Activated CD4-positive, alpha-beta memory T cell treated with anti-CD3 and anti-CD28 coated beads for 36 hours (primary cell): Measurements from ENCODE around the gene HELZ2. TPM values are rescaled to one million over a fixed set of nuclear protein-coding genes. Genes with fewer than 3 reads are reported as not detected.

Experiments
- CTCF ChIA-PET: fragments of 350-600 bp; sonication (Branson Sonifier 250); formaldehyde crosslinking; loops from one replicate; lab custom pipeline; 2021; ENCODE audit warnings: antibody characterized with exemption, inconsistent platforms; lab: Charles Lee
- POLR2A ChIA-PET: fragments of 350-600 bp; sonication (Branson Sonifier 250); formaldehyde crosslinking; loops from one replicate; lab custom pipeline; 2021; ENCODE audit warnings: antibody characterized with exemption; lab: Charles Lee
- DNase-seq: peaks from one replicate; pipeline ENCODE4 v3.0.0-alpha.2; 2020
- H3K27ac Mint-ChIP-seq: one replicate; pipeline ENCODE4 v1.8.0; 2021; ENCODE audit warnings: mixed read lengths
- H3K27me3 Mint-ChIP-seq: one replicate; pipeline ENCODE4 v1.8.0; 2021; ENCODE audit warnings: mixed read lengths
- H3K36me3 Mint-ChIP-seq: one replicate; pipeline ENCODE4 v1.8.0; 2021; ENCODE audit warnings: mixed read lengths
- H3K4me1 Mint-ChIP-seq: one replicate; pipeline ENCODE4 v1.8.0; 2021; ENCODE audit warnings: low read depth, mixed read lengths
- H3K4me3 Mint-ChIP-seq: one replicate; pipeline ENCODE4 v1.8.0; 2021; ENCODE audit warnings: mild to moderate bottlenecking, mixed read lengths
- H3K9me3 Mint-ChIP-seq: one replicate; pipeline ENCODE4 v1.8.0; 2021; ENCODE audit warnings: mixed read lengths
- intact Hi-C: fragments of 100-400 bp; cut with micrococcal nuclease; formaldehyde crosslinking; loops from one replicate; pipeline ENCODE4 v1.15.1; 2023
- total RNA-seq, 2 experiments: library from RNA; stranded (reverse); gene quantifications; one replicate each; pipeline ENCODE4 v1.2.3, GENCODE V29; 2021

The HELZ2 gene
- total RNA-seq, 2 experiments from 2014 or later, result 28.5 to 32.2 TPM

GRCh38 chr20:63595416-63596127, 21.5 kb upstream of the HELZ2 start:
- H3K36me3 Mint-ChIP-seq, result peaks cover 23% of the 10 kb centered on the region
- H3K4me1 Mint-ChIP-seq, result no peaks in the 10 kb centered on the region
- H3K4me3 Mint-ChIP-seq, result no peak overlapping the region
- no peak for DNase-seq
- ChIA-PET CTCF (no interaction called here), POLR2A (no interaction called here)
- no peaks in the 10 kb centered on the region for H3K27me3 Mint-ChIP-seq
- H3K9me3 Mint-ChIP-seq, result no peaks in the 10 kb centered on the region
- intact Hi-C loops, result no loop called here
- no peak overlapping the region for H3K27ac Mint-ChIP-seq

DNA sequence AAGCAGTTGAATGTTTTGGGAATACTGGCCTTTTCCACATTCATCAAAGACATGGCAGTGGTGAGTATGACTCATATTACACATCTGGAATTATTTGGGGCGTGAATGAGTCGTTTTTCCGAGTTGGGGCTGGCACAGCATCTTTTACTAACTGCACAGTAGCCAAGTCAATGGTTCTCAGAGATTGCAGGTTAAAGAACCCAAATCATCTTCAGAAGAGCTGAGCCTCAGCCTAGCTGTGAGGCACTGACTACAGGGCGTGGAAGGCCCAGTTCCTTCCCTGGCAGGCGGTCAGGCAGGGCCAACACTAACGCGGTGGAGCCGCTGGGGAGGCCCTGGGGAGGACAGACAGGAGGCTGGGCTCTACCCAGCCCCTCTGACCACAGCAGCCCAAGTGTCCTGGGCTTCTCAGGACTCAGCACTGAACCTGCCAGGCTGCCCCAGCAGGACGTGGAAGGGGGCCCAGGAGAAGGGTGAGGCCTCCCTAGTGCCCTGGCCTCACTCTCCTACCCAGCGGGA, 20.1 kb upstream of the HELZ2 start:
- no peaks in the 10 kb centered on the region for H3K27me3 Mint-ChIP-seq

GRCh38 chr20:63592661-63593060, 18.6 kb upstream of the HELZ2 start:
- H3K9me3 Mint-ChIP-seq, result no peaks in the 10 kb centered on the region
- H3K36me3 Mint-ChIP-seq, result peaks cover 24% of the 10 kb centered on the region
- no peak for DNase-seq
- CTCF ChIA-PET, result no interaction called here
- no peaks in the 10 kb centered on the region for H3K27me3 Mint-ChIP-seq
- H3K27ac Mint-ChIP-seq, result no peak overlapping the region
- no peaks in the 10 kb centered on the region for H3K4me1 Mint-ChIP-seq
- intact Hi-C loops, result no loop called here
- POLR2A ChIA-PET, result no interaction called here
- no peak overlapping the region for H3K4me3 Mint-ChIP-seq

More for the DNA sequence above, 20.1 kb upstream of the HELZ2 start:
- Mint-ChIP-seq H3K4me3 (no peak overlapping the region), H3K27ac (no peak overlapping the region), H3K4me1 (no peaks in the 10 kb centered on the region), H3K9me3 (no peaks in the 10 kb centered on the region), H3K36me3 (peaks cover 28% of the 10 kb centered on the region)
- CTCF ChIA-PET, result no interaction called here
- intact Hi-C loops, result no loop called here
- DNase-seq, result no peak
- POLR2A ChIA-PET, result no interaction called here

DNA sequence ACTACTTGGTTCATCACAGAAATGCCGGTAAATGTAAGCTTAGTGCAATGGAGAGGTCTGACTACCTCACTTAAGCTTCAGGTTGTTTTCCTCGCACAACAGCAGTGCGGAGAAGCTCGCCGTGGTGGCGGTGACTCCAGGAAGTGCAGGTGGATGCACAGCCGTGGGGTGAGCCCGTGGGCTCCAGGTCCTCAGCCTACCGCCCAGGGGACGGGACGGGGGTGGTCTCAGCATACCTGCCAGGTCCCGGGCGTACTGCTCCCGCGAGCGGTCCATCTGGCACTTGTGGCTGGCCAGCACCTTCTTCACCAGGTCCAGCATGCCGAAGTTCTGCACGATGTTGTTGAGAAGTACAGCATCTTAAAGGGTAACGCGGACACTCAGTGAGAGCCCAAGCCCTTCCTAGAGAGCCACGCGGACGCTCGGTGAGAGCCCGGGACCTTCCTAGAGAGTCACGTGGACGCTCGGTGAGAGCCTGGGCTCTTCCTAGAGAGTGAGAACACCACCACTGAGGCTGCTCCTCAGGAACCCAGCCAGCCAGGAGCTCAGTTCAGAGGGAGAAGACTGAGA, 17.8 kb upstream of the HELZ2 start:
- Mint-ChIP-seq H3K36me3 (peaks cover 24% of the 10 kb centered on the region), H3K27ac (no peak overlapping the region), H3K4me3 (no peak overlapping the region), H3K27me3 (no peaks in the 10 kb centered on the region), H3K9me3 (no peaks in the 10 kb centered on the region), H3K4me1 (no peaks in the 10 kb centered on the region)
- CTCF ChIA-PET, result no interaction called here
- POLR2A ChIA-PET, result no interaction called here
- no peak for DNase-seq
- intact Hi-C loops, result no loop called here

- no peaks in the 10 kb centered on the region for H3K9me3 Mint-ChIP-seq
- ChIA-PET POLR2A (no interaction called here), CTCF (interaction anchor here (0.6 kb wide), 1 partner anchor 22 kb away, joined by 4 read pairs; no protein-coding TSS in a partner anchor)
- peaks cover 24% of the 10 kb centered on the region for H3K36me3 Mint-ChIP-seq
- no peak overlapping the region for H3K27ac Mint-ChIP-seq
- no peaks in the 10 kb centered on the region for H3K4me1 Mint-ChIP-seq
- no peak overlapping the region for H3K4me3 Mint-ChIP-seq
- intact Hi-C loops, result no loop called here
- no peaks in the 10 kb centered on the region for H3K27me3 Mint-ChIP-seq
- no peak for DNase-seq
Measured at GRCh38 chr20:63591147-63591533, 17.1 kb upstream of the HELZ2 start.

GRCh38 chr20:63590218-63591146, 16.4 kb upstream of the HELZ2 start:
- H3K36me3 Mint-ChIP-seq, result peaks cover 22% of the 10 kb centered on the region
- DNase-seq, result no peak
- no peak overlapping the region for H3K27ac Mint-ChIP-seq
- no peaks in the 10 kb centered on the region for H3K4me1 Mint-ChIP-seq
- H3K9me3 Mint-ChIP-seq, result no peaks in the 10 kb centered on the region
- ChIA-PET POLR2A (no interaction called here), CTCF (interaction anchor here (0.6 kb wide), 1 partner anchor 21 kb away, joined by 4 read pairs; no protein-coding TSS in a partner anchor)
- H3K4me3 Mint-ChIP-seq, result no peak overlapping the region
- intact Hi-C loops, result no loop called here
- H3K27me3 Mint-ChIP-seq, result no peaks in the 10 kb centered on the region

DNA sequence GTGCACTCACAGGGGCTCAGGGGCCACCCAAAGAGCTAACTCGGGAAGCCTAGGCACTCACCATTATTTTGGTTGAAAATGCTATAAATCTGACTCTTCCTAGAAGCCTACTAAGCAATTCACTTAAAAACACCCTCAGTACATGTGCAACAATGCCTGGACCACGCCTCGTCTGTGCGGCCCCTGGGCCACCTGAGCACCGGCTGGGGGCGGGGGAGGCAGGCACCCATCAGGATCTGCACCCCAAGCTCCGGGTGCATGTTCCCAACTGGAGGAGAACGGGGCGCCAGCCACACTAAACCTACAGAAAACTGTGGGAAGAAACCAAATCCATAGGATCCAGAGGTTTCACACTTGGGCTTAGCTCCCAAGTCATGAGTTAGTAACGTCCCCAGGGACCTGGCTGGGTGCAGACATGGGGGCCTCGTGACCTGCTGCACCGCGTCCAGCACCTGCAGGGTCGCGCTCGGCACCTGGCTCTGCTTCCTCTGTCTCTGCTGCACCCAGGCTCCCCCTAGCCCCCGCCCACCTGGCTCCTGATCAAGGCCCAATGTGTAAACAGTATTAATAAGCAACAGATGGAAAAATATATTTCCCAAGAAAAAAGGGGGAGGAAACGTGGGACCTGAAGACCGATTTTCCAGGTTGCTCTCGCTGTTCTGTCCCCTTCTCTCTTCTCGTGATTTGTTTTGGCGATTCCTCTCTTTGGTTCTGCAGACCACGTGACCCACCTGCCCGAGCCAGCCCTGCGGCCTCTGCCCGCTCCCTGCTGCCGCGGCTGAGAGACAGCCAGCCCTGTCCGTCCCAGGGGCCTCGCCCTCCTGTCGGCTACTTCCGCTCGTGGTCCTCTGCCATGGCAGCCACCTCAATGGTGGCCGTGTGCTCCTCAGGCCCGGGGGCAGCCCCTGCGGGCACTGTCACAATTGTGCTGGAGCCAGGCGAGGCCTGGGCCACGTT, 15.5 kb upstream of the HELZ2 start:
- Mint-ChIP-seq H3K36me3 (peaks cover 19% of the 10 kb centered on the region), H3K9me3 (no peaks in the 10 kb centered on the region), H3K27me3 (no peaks in the 10 kb centered on the region), H3K4me1 (no peaks in the 10 kb centered on the region), H3K4me3 (no peak overlapping the region), H3K27ac (no peak overlapping the region)
- ChIA-PET CTCF (no interaction called here), POLR2A (no interaction called here)
- no peak for DNase-seq
- intact Hi-C loops, result no loop called here

DNA sequence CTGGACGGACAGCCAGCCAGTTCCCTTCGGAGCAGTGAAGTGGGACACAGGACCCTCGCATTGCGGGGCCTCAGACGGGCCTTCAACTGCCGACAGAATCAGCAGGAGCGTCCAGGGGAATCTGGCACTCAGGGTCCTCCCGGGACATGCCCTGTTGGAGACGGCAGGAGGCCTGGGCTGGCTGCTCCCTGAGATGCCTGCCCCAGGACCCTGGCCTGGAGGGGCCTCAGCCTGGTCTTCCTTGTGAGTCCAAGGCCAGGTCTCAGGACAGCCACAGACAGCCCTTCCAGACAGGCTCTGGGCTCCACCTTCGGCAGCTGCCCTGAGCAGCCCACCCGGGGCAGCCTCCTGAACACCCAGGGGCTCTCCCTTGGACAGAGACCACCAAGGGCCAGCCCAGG, 14.6 kb upstream of the HELZ2 start:
- no peaks in the 10 kb centered on the region for H3K27me3 Mint-ChIP-seq
- CTCF ChIA-PET, result no interaction called here
- intact Hi-C loops, result no loop called here

DNA sequence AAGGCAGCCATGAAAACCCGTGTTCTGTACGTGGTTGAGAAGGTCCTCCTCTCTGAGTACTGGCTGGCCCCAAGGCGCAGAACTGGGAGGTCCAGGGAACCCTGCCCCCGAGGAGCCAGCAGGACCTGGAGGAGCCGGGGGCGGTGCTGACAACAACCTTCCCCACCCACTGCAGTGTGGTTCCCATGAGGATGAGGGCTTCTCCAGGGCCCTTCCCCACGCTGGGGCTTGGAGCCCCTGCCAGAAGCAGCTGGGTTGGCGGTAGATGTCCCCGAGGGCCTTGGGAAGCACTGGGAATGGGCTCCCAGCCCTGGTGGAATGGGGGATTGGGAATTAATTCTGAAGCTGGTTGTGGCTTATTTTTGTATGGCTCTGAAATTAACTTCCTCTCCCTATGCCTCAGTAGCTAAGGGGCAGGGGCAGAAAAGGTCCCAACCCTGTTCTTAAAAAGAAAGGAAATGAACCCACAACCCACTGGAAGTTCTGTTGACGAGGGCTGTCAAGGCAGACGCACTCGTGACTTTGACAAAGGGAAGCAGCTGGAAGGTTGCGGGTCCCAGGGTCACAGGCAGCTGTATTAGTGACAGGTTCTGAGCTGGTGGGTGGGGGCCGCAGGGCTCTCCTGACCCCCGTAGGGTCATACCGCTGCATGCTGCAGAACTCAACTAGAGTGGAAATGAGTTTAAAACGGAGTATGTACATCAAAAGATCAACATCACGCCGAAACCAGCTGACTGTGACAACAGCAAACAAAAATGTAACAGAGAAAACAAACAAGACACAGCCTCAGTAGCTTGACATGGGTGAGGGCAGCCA, 13.9 kb upstream of the HELZ2 start:
- ChIA-PET POLR2A (no interaction called here), CTCF (no interaction called here)
- no peak for DNase-seq
- intact Hi-C loops, result no loop called here
- Mint-ChIP-seq H3K9me3 (no peaks in the 10 kb centered on the region), H3K27me3 (no peaks in the 10 kb centered on the region), H3K4me3 (no peak overlapping the region), H3K4me1 (no peaks in the 10 kb centered on the region), H3K36me3 (peaks cover 14% of the 10 kb centered on the region), H3K27ac (no peak overlapping the region)

More for the DNA sequence above, 14.6 kb upstream of the HELZ2 start:
- Mint-ChIP-seq H3K9me3 (no peaks in the 10 kb centered on the region), H3K4me3 (no peak overlapping the region), H3K4me1 (no peaks in the 10 kb centered on the region), H3K27ac (no peak overlapping the region), H3K36me3 (peaks cover 19% of the 10 kb centered on the region)
- no peak for DNase-seq
- POLR2A ChIA-PET, result no interaction called here

GRCh38 chr20:63587256-63587655, 13.2 kb upstream of the HELZ2 start:
- CTCF ChIA-PET, result no interaction called here
- no peaks in the 10 kb centered on the region for H3K4me1 Mint-ChIP-seq

DNA sequence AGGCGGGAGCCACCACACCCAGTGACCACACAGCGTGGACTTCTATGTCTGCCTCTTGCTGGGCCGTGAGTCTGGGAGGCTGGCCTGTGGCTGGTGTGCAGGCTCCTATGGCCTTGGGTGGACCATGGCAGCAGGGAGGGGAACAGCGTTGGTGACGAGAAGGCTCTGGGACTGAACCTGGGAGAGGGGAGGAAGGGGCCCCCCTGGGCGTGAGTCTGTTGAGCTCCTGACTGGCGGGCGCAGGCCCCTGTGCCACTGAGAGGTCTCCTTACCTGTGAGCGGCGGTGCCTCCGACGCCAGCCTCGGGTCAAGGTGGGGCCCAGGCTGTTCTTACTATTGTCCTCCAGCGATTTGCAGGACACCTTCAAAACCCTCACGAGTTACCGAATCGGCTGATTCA, 12.8 kb upstream of the HELZ2 start:
- ChIA-PET CTCF (no interaction called here), POLR2A (interaction anchor here (0.7 kb wide), 1 partner anchor 18 kb away, joined by 4 read pairs; no protein-coding TSS in a partner anchor)
- Mint-ChIP-seq H3K9me3 (no peaks in the 10 kb centered on the region), H3K4me1 (no peaks in the 10 kb centered on the region), H3K4me3 (no peak overlapping the region), H3K27me3 (no peaks in the 10 kb centered on the region), H3K36me3 (peaks cover 14% of the 10 kb centered on the region), H3K27ac (no peak overlapping the region)
- DNase-seq, result no peak
- intact Hi-C loops, result no loop called here

More at GRCh38 chr20:63587256-63587655, 13.2 kb upstream of the HELZ2 start:
- no peak for DNase-seq
- Mint-ChIP-seq H3K27me3 (no peaks in the 10 kb centered on the region), H3K36me3 (peaks cover 14% of the 10 kb centered on the region), H3K9me3 (no peaks in the 10 kb centered on the region), H3K4me3 (no peak overlapping the region), H3K27ac (no peak overlapping the region)
- intact Hi-C loops, result no loop called here
- POLR2A ChIA-PET, result no interaction called here
